ENCODE results near the gene TAB3.
"Not testable (repeated sequence)": the region's sequence is repeated elsewhere in the genome, so short reads cannot be mapped to it uniquely, and the experiment has no call there.

Gene TAB3

GRCh38 chrX:30812326-30812725 lies 76.7 kb downstream of the TAB3 start:
- no peak for DNase-seq

GRCh38 chrX:30806187-30806728 lies 82.8 kb downstream of the TAB3 start:
- DNase-seq, result no peak

GRCh38 chrX:30804462-30804861 lies 84.6 kb downstream of the TAB3 start:
- no peak for DNase-seq

GRCh38 chrX:30800901-30801300 lies 88.2 kb downstream of the TAB3 start:
- no peak for DNase-seq

- DNase-seq, result no peak
Measured at GRCh38 chrX:30799327-30799726, 89.7 kb downstream of the TAB3 start.

GRCh38 chrX:30798810-30799209 lies 90.2 kb downstream of the TAB3 start:
- DNase-seq, result no peak

- not testable (repeated sequence) for DNase-seq
Measured at GRCh38 chrX:30797301-30797700, 91.8 kb downstream of the TAB3 start.

GRCh38 chrX:30795981-30796958 lies 92.8 kb downstream of the TAB3 start:
- no peak for DNase-seq

- DNase-seq, result no peak
Measured at GRCh38 chrX:30794497-30794896, 94.6 kb downstream of the TAB3 start.

GRCh38 chrX:30793767-30794103 lies 95.3 kb downstream of the TAB3 start:
- DNase-seq, result no peak

GRCh38 chrX:30793075-30793766 lies 95.8 kb downstream of the TAB3 start:
- no peak for DNase-seq

GRCh38 chrX:30791296-30792278 lies 97.5 kb downstream of the TAB3 start:
- DNase-seq, result no peak

GRCh38 chrX:30787012-30787411 lies 102.0 kb downstream of the TAB3 start:
- no peak for DNase-seq

GRCh38 chrX:30786374-30786773 lies 102.7 kb downstream of the TAB3 start:
- DNase-seq, result no peak

- no peak for DNase-seq
Measured at GRCh38 chrX:30781711-30782444, 107.2 kb downstream of the TAB3 start.

- no peak for DNase-seq
Measured at GRCh38 chrX:30779453-30780030, 109.5 kb downstream of the TAB3 start.

- DNase-seq, result no peak
Measured at GRCh38 chrX:30777575-30777974, 111.5 kb downstream of the TAB3 start.

All from activated CD4-positive, alpha-beta T cell treated with anti-CD3 and anti-CD28 coated beads for 4 hours (primary cell).